Subcutaneous abdominal adipose tissue (tissue), 5 donors: ENCODE measurements around the gene RBM12.

Source experiments
- H3K27ac ChIP-seq: one replicate; pipeline ENCODE4 v1.7.0; 2013; ENCODE audit warnings: low read depth, mild to moderate bottlenecking, inconsistent platforms, low read length, moderate library complexity
- H3K27me3 ChIP-seq, 5 donors: one replicate each; pipeline ENCODE4 v1.7.0; 2013; ENCODE audit warnings: low read length in 5 of 5, inconsistent platforms in 1 of 5; ENCODE audit not compliant: control insufficient read depth in 5 of 5, insufficient read depth in 4 of 5
- H3K36me3 ChIP-seq, 5 donors: one replicate each; pipeline ENCODE4 v1.7.0; 2013; ENCODE audit warnings: low read length in 5 of 5; ENCODE audit not compliant: control insufficient read depth in 5 of 5, insufficient read depth in 5 of 5
- H3K4me1 ChIP-seq, 5 donors: one replicate each; pipeline ENCODE4 v1.7.0; 2013; ENCODE audit warnings: low read length in 5 of 5, mild to moderate bottlenecking in 3 of 5, moderate library complexity in 1 of 5; ENCODE audit not compliant: control insufficient read depth in 5 of 5, insufficient read depth in 5 of 5
- H3K4me3 ChIP-seq, 5 donors: one replicate each; pipeline ENCODE4 v1.7.0; 2013; ENCODE audit warnings: low read length in 5 of 5, low read depth in 1 of 5
- H3K9ac ChIP-seq, 5 donors: one replicate each; pipeline ENCODE4 v1.7.0; 2013; ENCODE audit warnings: low read length in 5 of 5, mild to moderate bottlenecking in 4 of 5, moderate library complexity in 3 of 5
- H3K9me3 ChIP-seq, 5 donors: one replicate each; pipeline ENCODE4 v1.7.0; 2013; ENCODE audit warnings: low read length in 5 of 5; ENCODE audit not compliant: control insufficient read depth in 5 of 5
- donor health status: healthy.
- donor health status: healthy.
- donor health status: healthy.
- donor health status: healthy.
- donor health status: healthy.

Gene RBM12

DNA sequence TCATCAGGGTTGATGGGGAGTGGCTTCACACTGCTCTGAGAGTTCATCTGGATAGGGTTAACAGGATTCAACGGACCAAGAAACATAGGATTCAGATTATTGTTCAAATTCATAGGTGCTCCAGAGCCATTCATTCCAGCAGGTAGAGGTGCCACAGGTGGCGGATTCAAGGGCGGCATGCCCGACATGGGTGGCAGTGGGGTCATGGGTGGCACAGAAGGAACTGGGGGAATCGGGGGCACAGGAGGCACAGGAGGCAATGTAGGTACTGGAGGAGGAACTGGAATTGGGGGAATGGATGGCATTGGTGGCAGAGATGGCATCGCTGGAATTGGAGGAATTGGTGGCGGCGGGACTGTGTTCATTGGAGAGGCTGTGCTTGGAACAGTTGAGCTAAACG, 10.3 kb downstream of the RBM12 start:
- no peak overlapping the region for H3K9ac ChIP-seq
- peaks cover 20 to 30% (median 28%) of the 10 kb centered on the region in 5 donors for H3K36me3 ChIP-seq
- H3K4me3 ChIP-seq, result no peak overlapping the region
- no peak overlapping the region for H3K27ac ChIP-seq
- no peaks in the 10 kb centered on the region for H3K9me3 ChIP-seq
- H3K27me3 ChIP-seq, result no peaks in the 10 kb centered on the region
- peaks cover 0 to 12% (median 8%) of the 10 kb centered on the region in 5 donors for H3K4me1 ChIP-seq

DNA sequence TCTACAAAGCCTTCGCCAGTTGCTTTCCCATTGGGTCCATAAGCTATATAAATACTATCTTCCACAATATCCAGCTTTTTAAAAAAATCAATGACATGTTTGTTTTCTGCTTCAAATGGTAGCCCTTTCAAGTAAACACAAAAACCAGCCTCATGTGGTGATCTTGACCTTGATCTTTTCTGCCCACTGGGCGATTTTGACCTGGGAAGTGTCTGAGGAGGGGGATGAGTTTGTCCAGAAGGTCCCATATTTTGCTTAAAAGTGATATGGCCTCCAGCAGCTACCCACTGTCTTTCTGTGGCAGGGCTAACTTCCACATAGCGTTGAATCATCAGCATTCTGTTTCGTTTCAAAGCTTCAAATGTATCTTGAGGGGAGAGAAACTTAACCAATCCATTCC, 10.8 kb downstream of the RBM12 start:
- H3K27me3 ChIP-seq, result no peaks in the 10 kb centered on the region
- H3K4me3 ChIP-seq, result no peak overlapping the region
- no peak overlapping the region for H3K9ac ChIP-seq
- H3K27ac ChIP-seq, result no peak overlapping the region
- H3K4me1 ChIP-seq, result peaks cover 0 to 10% (median 5%) of the 10 kb centered on the region in 5 donors
- no peaks in the 10 kb centered on the region for H3K9me3 ChIP-seq
- peaks cover 20 to 30% (median 28%) of the 10 kb centered on the region in 5 donors for H3K36me3 ChIP-seq

DNA sequence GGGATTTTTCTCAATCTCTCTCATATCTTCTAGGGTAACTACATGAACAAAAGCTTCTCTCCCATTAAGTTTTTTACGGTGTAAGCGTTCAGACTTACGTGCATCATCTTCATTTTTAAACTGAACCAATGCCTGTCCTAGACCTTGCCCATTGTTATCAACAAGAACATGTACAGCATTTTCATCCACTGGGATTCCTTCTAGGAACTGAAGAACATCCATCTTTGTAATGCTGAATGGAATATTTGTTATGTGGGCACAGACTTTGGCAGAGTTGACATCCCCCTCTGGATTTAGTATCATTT, 11.3 kb downstream of the RBM12 start:
- no peak overlapping the region for H3K4me3 ChIP-seq
- H3K36me3 ChIP-seq, result peaks cover 20 to 30% (median 28%) of the 10 kb centered on the region in 5 donors
- no peak overlapping the region for H3K27ac ChIP-seq
- no peaks in the 10 kb centered on the region for H3K27me3 ChIP-seq
- no peak overlapping the region for H3K9ac ChIP-seq
- H3K4me1 ChIP-seq, result peaks cover 0 to 9% (median 4%) of the 10 kb centered on the region in 5 donors
- H3K9me3 ChIP-seq, result no peaks in the 10 kb centered on the region

DNA sequence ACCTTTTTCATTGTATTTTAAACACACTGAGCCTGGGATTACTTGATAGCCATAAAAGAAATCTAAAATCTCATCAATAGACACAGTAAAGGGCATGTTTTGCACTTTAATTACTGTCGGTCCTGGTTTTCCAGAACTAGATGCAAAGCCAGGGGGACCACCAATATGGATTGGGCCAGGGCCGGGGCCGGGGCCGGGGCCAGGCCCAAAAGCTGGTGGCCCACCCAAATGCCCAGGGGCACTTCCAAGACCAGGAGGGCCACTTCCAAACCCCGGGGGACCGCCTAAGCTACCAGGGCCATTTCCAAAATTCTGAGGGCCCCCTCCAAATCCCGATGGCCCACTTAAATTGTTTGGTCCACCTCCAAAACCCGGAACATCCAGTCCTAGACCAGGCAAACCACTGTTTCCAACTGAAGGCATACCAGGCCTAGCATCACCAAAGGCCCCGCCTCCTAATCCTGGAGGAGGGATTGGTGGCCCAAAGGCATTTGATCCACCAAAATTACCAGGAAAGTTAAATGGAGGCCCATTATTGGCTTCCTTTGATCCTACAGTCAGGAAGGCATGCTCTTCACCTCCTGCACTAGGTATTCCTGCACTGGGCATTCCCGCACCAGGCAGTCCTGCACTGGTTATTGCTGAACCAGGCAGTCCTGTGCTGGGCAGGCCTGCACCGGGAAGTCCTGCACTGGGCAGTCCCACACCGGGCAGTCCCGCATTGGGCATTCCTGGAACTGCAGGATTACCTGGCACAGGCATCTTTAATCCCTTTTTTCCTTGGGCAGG, 11.9 kb downstream of the RBM12 start:
- peaks cover 0 to 9% (median 4%) of the 10 kb centered on the region in 5 donors for H3K4me1 ChIP-seq
- H3K9ac ChIP-seq, result no peak overlapping the region
- peaks cover 20 to 30% (median 28%) of the 10 kb centered on the region in 5 donors for H3K36me3 ChIP-seq
- no peaks in the 10 kb centered on the region for H3K27me3 ChIP-seq
- no peaks in the 10 kb centered on the region for H3K9me3 ChIP-seq
- H3K4me3 ChIP-seq, result no peak overlapping the region
- no peak overlapping the region for H3K27ac ChIP-seq

DNA sequence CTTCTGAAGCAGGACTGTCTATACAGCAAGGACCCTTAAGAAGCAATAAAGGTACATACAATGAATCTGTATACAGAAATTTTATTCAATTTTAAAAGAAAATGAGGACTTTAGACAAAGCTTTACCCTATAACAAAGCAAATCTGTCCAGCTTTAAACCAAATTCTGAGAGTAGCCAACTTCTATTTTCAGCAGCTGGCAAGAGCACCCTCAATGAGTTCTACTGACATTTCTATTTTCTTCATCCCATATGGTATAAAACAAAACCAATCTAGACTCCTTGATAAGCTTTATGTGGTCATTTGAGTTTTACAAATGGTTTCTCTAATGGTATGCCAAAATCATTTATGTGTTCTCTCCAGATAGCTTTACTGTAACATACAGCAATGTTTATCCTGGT, 12.7 kb downstream of the RBM12 start:
- no peak overlapping the region for H3K27ac ChIP-seq
- no peaks in the 10 kb centered on the region for H3K9me3 ChIP-seq
- H3K9ac ChIP-seq, result no peak overlapping the region
- peaks cover 20 to 32% (median 28%) of the 10 kb centered on the region in 5 donors for H3K36me3 ChIP-seq
- H3K4me3 ChIP-seq, result no peak overlapping the region
- H3K4me1 ChIP-seq, result peaks cover 0 to 3% (median 2%) of the 10 kb centered on the region in 5 donors
- H3K27me3 ChIP-seq, result no peaks in the 10 kb centered on the region

DNA sequence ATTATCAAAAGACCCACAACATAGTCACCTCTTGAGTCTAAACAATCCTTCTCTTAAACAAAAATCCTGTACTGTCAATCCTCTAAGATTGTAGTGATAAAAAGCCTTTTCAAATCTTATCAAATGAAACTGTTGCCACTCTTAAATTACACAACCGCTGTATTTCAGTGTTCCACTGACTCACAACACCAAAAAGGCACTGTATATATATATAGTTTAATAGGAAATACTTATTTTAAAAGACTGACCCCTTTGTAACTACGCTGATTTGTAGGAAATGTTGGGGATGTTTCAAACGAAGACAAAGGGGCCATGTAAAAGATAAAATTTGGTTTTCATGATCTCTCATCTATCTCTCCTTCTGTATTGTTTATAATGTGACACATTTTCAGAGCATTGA, 14.1 kb downstream of the RBM12 start:
- H3K4me1 ChIP-seq, result peaks cover 0 to 3% (median 0%) of the 10 kb centered on the region in 5 donors

DNA sequence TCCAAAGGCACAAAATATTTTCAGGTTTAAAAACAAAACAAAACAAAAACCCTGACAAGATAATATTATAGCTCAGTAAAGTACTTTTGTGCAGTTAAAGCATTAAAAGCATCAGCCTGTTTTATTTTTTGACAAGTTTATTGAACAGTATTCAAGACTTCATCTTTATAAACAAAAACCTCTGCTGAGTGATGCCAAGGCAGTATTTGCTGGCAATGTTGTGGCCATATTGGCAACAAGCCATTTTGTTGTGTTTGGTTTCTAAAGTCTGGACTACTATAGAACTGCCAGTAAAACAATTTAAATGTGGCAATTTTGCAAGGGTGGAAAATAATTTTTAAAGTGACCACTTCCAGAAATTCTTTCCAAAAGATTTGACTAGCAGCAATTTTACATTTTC, 15.9 kb downstream of the RBM12 start:
- Histone ChIP-seq H3K9ac (no peak overlapping the region), H3K27me3 (no peaks in the 10 kb centered on the region), H3K4me1 (peaks cover 0 to 3% (median 0%) of the 10 kb centered on the region in 5 donors), H3K9me3 (no peaks in the 10 kb centered on the region), H3K27ac (no peak overlapping the region), H3K4me3 (no peak overlapping the region), H3K36me3 (peaks cover 10 to 18% (median 17%) of the 10 kb centered on the region in 5 donors)

More for the DNA sequence above, 14.1 kb downstream of the RBM12 start:
- Histone ChIP-seq H3K36me3 (peaks cover 20 to 32% (median 28%) of the 10 kb centered on the region in 5 donors), H3K4me3 (no peak overlapping the region), H3K9ac (no peak overlapping the region), H3K27ac (no peak overlapping the region), H3K9me3 (no peaks in the 10 kb centered on the region), H3K27me3 (no peaks in the 10 kb centered on the region)

DNA sequence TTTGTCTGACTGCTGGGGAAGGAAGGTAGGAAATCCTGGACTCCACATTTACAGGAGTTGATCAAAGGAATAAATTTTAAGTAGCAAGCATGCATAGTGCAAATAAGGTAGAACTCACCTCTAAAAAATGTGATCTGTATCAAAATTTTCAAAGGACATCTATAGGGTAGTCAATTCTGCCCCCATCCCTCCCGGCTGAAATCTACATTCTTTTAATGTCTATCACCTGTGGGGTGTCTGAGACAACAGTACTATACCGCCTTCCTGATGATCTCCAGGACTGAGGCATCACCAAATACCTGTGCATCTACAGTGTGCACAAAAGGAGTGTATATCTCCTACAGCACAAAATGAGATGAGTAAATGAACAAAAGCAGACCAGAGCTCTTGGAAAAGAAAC, 19.9 kb downstream of the RBM12 start:
- H3K9me3 ChIP-seq, result no peaks in the 10 kb centered on the region
- H3K9ac ChIP-seq, result no peak overlapping the region
- H3K4me3 ChIP-seq, result no peak overlapping the region
- H3K27me3 ChIP-seq, result no peaks in the 10 kb centered on the region
- H3K4me1 ChIP-seq, result peaks cover 0 to 7% (median 0%) of the 10 kb centered on the region in 5 donors
- no peak overlapping the region for H3K27ac ChIP-seq
- H3K36me3 ChIP-seq, result peaks cover 0 to 4% (median 0%) of the 10 kb centered on the region in 5 donors

DNA sequence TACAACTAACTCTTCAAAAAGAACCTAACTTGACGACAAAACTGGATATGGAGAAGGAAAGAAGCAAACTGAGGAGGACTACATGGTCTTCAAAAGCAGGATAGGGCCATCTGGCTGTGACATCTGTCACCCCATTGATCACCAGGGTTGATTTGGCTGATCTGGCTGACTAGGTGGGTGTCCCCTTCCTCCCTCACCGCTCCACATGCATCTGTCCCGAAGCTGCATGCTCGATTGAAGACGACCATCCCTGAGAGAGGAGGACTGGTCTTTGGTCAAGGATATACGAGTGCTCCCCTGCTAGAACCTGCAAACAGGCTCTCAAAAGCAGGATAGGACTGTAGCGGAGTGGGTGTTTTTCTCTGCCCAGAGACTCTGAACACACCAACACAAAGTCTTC, 21.7 kb downstream of the RBM12 start:
- Histone ChIP-seq H3K27ac (no peak overlapping the region), H3K9me3 (no peaks in the 10 kb centered on the region), H3K4me3 (no peak overlapping the region)

DNA sequence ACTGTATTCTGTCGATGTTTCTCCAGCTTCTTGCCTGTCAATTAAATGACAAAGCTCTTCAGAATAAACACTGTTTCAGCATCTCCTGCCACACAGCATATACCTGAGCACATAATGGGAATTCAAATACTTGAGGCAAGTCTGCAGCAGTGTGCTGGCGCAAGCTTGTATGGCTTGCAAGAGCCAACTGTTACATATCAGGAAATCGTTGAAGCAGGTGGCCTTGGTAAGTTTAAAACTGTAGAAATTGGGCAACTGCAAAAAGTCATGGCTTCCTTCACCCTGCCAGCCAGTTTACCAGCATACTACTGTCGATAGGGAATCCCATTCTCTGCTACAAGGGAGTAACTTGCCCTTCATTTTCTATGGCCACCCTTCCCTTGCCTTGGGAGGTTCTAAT, 23.0 kb downstream of the RBM12 start:
- H3K27me3 ChIP-seq, result no peaks in the 10 kb centered on the region
- H3K27ac ChIP-seq, result no peak overlapping the region
- no peaks in the 10 kb centered on the region for H3K36me3 ChIP-seq
- H3K9me3 ChIP-seq, result no peaks in the 10 kb centered on the region
- H3K4me1 ChIP-seq, result peaks cover 0 to 4% (median 2%) of the 10 kb centered on the region in 5 donors
- no peak overlapping the region for H3K4me3 ChIP-seq
- H3K9ac ChIP-seq, result no peak overlapping the region

More for the DNA sequence above, 21.7 kb downstream of the RBM12 start:
- Histone ChIP-seq H3K27me3 (no peaks in the 10 kb centered on the region), H3K36me3 (peaks cover 0 to 4% (median 0%) of the 10 kb centered on the region in 5 donors), H3K9ac (no peak overlapping the region), H3K4me1 (peaks cover 0 to 4% (median 0%) of the 10 kb centered on the region in 5 donors)
